GM23338 (cell line): Measurements from ENCODE around the gene RALGPS1.

Experiments
- CTCF ChIP-seq, 2 experiments: fragments of 200-600 bp in 1 of 2; sonication (generic) in 1 of 2; conservative IDR thresholded peaks; 2 replicates each; pipeline versions ENCODE4 v1.5.1 to v1.6.1; 2016 to 2017; ENCODE audit warnings: antibody characterized with exemption in 2 of 2, low read depth in 2 of 2, mild to moderate bottlenecking in 2 of 2, moderate library complexity in 1 of 2
- ETS1 ChIP-seq: IDR thresholded peaks from 2 replicates; pipeline ENCODE4 v1.6.1; 2016; ENCODE audit warnings: antibody characterized with exemption
- EZH2 ChIP-seq: fragments of 200-600 bp; sonication (generic); IDR thresholded peaks from one replicate; pipeline ENCODE4 v1.8.0; 2017; ENCODE audit warnings: antibody characterized with exemption, mild to moderate bottlenecking, low read depth; ENCODE audit not compliant: unreplicated experiment
- EZH2phosphoT487 ChIP-seq: fragments of 200-600 bp; sonication (generic); IDR thresholded peaks from one replicate; pipeline ENCODE4 v1.8.1; 2018; ENCODE audit warnings: antibody characterized with exemption; ENCODE audit not compliant: unreplicated experiment
- POLR2AphosphoS5 ChIP-seq: IDR thresholded peaks from 2 replicates; pipeline ENCODE4 v1.6.1; 2016; ENCODE audit warnings: antibody characterized with exemption, low read depth
- REST ChIP-seq: IDR thresholded peaks from one replicate; pipeline ENCODE4 v1.6.1; 2018; ENCODE audit warnings: antibody characterized with exemption; ENCODE audit not compliant: unreplicated experiment

- TF ChIP-seq EZH2phosphoT487 (no peak), EZH2 (no peak), REST (no peak), POLR2AphosphoS5 (no peak), CTCF (conservative IDR thresholded peaks at IDR 0.05; ENCODE audit: low read depth in 2 of 2) (no peak), ETS1 (no peak)
Observed at GRCh38 chr9:127051881-127052595, 137.5 kb downstream of the RALGPS1 start.
